Activated CD4-positive, alpha-beta memory T cell treated with anti-CD3 and anti-CD28 coated beads, Interleukin-2, amount 10 ng/mL, durations not matched to agents 7 days and 5 days (primary cell): Measurements from ENCODE around the gene LTO1. TPM values are rescaled to one million over a fixed set of nuclear protein-coding genes. Genes with fewer than 3 reads are reported as not detected.

ENCODE experiments used
- CTCF ChIA-PET: fragments of 350-600 bp; sonication (Branson Sonifier 250); formaldehyde crosslinking; loops from one replicate; lab custom pipeline; 2021; ENCODE audit warnings: antibody characterized with exemption, inconsistent platforms; lab: Charles Lee
- POLR2A ChIA-PET: fragments of 350-600 bp; sonication (Branson Sonifier 250); formaldehyde crosslinking; loops from one replicate; lab custom pipeline; 2021; ENCODE audit warnings: antibody characterized with exemption; lab: Charles Lee
- DNase-seq: peaks from one replicate; pipeline ENCODE4 v3.0.0-alpha.2; 2020
- H3K27ac Mint-ChIP-seq: one replicate; pipeline ENCODE4 v1.8.0; 2021; ENCODE audit warnings: mild to moderate bottlenecking, mixed read lengths
- H3K27me3 Mint-ChIP-seq: one replicate; pipeline ENCODE4 v1.8.0; 2021; ENCODE audit warnings: mixed read lengths
- H3K36me3 Mint-ChIP-seq: one replicate; pipeline ENCODE4 v1.8.0; 2021; ENCODE audit warnings: low read depth, mixed read lengths
- H3K4me1 Mint-ChIP-seq: one replicate; pipeline ENCODE4 v1.8.0; 2021; ENCODE audit warnings: mixed read lengths
- H3K4me3 Mint-ChIP-seq: one replicate; pipeline ENCODE4 v1.8.0; 2021; ENCODE audit warnings: mild to moderate bottlenecking, mixed read lengths
- H3K9me3 Mint-ChIP-seq: one replicate; pipeline ENCODE4 v1.8.0; 2021; ENCODE audit warnings: mixed read lengths
- total RNA-seq, 2 experiments: library from RNA; stranded (reverse); gene quantifications; one replicate each; pipeline ENCODE4 v1.2.3, GENCODE V29; 2021

Gene LTO1
- total RNA-seq, 2 experiments from 2014 or later: 23.4 to 25.5 TPM

DNA sequence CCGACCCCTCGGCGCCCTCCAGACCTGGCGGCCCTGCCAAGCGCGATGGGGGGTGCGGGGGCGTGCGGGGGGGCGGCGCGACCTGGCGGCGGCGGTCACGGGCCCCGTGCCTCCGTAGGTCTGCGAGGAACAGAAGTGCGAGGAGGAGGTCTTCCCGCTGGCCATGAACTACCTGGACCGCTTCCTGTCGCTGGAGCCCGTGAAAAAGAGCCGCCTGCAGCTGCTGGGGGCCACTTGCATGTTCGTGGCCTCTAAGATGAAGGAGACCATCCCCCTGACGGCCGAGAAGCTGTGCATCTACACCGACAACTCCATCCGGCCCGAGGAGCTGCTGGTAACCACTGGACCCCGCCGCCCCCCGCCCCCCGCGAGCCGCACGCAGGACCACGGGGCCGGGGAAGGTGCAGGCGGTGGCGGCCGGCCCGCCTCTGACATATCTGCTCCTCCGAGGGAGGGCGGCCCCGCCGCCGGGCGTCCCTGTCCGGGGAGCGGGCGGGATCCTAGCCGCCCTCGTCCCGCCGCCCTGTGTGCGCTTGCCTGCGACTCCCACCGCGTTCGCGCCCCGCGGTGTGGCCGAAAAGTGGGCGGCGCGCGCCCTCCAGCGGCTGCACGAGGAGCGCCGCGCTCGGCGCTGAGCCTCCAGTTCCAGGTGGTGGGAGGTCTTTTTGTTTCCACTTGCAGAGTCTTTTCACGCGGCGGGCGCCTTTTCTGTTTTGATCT is 32.1 kb downstream of the LTO1 start:
- H3K36me3 Mint-ChIP-seq: no peaks in the 10 kb centered on the region

DNA sequence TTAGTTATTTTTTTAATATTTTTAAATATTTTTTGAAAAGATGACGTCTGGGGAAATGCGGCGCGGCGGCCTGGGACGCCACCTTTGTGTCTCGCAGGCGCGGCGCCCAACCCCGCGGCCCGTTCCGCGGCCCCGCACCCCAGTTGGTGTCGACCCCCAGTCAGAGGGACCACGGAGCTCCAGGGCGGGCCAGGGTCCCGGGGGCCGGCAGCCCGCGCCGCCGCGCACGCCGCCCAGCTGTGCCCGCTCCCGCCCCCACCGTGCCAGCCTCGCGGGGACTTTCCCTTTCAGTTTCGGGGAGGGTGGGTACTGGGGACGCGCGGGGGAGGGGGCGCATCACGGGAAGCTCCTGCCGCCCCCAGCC is 32.6 kb downstream of the LTO1 start:
- ChIA-PET POLR2A (no interaction called here), CTCF (interaction anchor here (0.9 to 1.6 kb wide), 4 partner anchors 28 to 541 kb away, joined by 3 to 6 read pairs (median 4); no protein-coding TSS in a partner anchor)
- Mint-ChIP-seq H3K27ac (no peak overlapping the region), H3K4me1 (peaks cover 17% of the 10 kb centered on the region), H3K9me3 (no peaks in the 10 kb centered on the region), H3K36me3 (no peaks in the 10 kb centered on the region), H3K27me3 (peaks cover 34% of the 10 kb centered on the region), H3K4me3 (no peak overlapping the region)
- peak; percentile 26 for DNase-seq

More for the DNA sequence above, 32.1 kb downstream of the LTO1 start:
- CTCF ChIA-PET: interaction anchor here (0.9 to 1.6 kb wide), 4 partner anchors 27 to 542 kb away, joined by 3 to 6 read pairs (median 4); no protein-coding TSS in a partner anchor
- Mint-ChIP-seq H3K27me3 (peaks cover 30% of the 10 kb centered on the region), H3K27ac (no peak overlapping the region), H3K4me3 (peak overlapping the region; percentile 52), H3K9me3 (no peaks in the 10 kb centered on the region), H3K4me1 (peaks cover 14% of the 10 kb centered on the region)
- POLR2A ChIA-PET: interaction anchor here (0.9 kb wide), 1 partner anchor 541 kb away, joined by 3 read pairs; no protein-coding TSS in a partner anchor
- peak; percentile 75 for DNase-seq

- Mint-ChIP-seq H3K27ac (no peak overlapping the region), H3K4me3 (peak overlapping the region; percentile 46), H3K9me3 (no peaks in the 10 kb centered on the region), H3K4me1 (peaks cover 20% of the 10 kb centered on the region), H3K36me3 (no peaks in the 10 kb centered on the region), H3K27me3 (peaks cover 37% of the 10 kb centered on the region)
- CTCF ChIA-PET: interaction anchor here (0.9 to 1.6 kb wide), 2 partner anchors 538 to 540 kb away, joined by 3 to 5 read pairs; no protein-coding TSS in a partner anchor
- POLR2A ChIA-PET: no interaction called here
- DNase-seq: no peak
Measured at GRCh38 chr11:69641681-69642548, 33.2 kb downstream of the LTO1 start.

- peak within 1 kb of the TSS; percentile 8 for H3K27ac Mint-ChIP-seq
- peaks cover 44% of the 10 kb centered on the region for H3K27me3 Mint-ChIP-seq
- H3K36me3 Mint-ChIP-seq: no peaks in the 10 kb centered on the region
- no peaks in the 10 kb centered on the region for H3K9me3 Mint-ChIP-seq
- peaks cover 23% of the 10 kb centered on the region for H3K4me1 Mint-ChIP-seq
- ChIA-PET POLR2A (no interaction called here), CTCF (no interaction called here)
- DNase-seq: no peak
- peak within 1 kb of the TSS; percentile 53 for H3K4me3 Mint-ChIP-seq
Measured at GRCh38 chr11:69640995-69641581, 34.1 kb downstream of the LTO1 start, which contains the start of gene CCND1. TSS of gene CCND1 (plus strand) at chr11:69641156. CDS start at chr11:69641314, 158 bp downstream.

DNA sequence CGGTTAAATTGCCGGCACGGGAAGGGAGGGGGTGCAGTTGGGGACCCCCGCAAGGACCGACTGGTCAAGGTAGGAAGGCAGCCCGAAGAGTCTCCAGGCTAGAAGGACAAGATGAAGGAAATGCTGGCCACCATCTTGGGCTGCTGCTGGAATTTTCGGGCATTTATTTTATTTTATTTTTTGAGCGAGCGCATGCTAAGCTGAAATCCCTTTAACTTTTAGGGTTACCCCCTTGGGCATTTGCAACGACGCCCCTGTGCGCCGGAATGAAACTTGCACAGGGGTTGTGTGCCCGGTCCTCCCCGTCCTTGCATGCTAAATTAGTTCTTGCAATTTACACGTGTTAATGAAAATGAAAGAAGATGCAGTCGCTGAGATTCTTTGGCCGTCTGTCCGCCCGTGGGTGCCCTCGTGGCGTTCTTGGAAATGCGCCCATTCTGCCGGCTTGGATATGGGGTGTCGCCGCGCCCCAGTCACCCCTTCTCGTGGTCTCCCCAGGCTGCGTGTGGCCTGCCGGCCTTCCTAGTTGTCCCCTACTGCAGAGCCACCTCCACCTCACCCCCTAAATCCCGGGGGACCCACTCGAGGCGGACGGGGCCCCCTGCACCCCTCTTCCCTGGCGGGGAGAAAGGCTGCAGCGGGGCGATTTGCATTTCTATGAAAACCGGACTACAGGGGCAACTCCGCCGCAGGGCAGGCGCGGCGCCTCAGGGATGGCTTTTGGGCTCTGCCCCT is 34.7 kb downstream of the LTO1 start:
- peaks cover 23% of the 10 kb centered on the region for H3K4me1 Mint-ChIP-seq
- ChIA-PET CTCF (no interaction called here), POLR2A (no interaction called here)
- H3K27ac Mint-ChIP-seq: peak overlapping the region; percentile 8
- no peaks in the 10 kb centered on the region for H3K9me3 Mint-ChIP-seq
- H3K27me3 Mint-ChIP-seq: peaks cover 50% of the 10 kb centered on the region
- H3K36me3 Mint-ChIP-seq: no peaks in the 10 kb centered on the region
- H3K4me3 Mint-ChIP-seq: no peak overlapping the region
- no peak for DNase-seq

DNA sequence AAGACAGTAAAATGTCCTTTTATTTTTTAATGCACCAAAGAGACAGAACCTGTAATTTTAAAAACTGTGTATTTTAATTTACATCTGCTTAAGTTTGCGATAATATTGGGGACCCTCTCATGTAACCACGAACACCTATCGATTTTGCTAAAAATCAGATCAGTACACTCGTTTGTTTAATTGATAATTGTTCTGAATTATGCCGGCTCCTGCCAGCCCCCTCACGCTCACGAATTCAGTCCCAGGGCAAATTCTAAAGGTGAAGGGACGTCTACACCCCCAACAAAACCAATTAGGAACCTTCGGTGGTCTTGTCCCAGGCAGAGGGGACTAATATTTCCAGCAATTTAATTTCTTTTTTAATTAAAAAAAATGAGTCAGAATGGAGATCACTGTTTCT is 35.3 kb downstream of the LTO1 start:
- Mint-ChIP-seq H3K4me1 (peaks cover 23% of the 10 kb centered on the region), H3K27me3 (peaks cover 55% of the 10 kb centered on the region), H3K4me3 (no peak overlapping the region), H3K36me3 (no peaks in the 10 kb centered on the region), H3K9me3 (no peaks in the 10 kb centered on the region), H3K27ac (no peak overlapping the region)
- ChIA-PET CTCF (interaction anchor here (0.6 kb wide), 1 partner anchor 20 kb away, joined by 3 read pairs; no protein-coding TSS in a partner anchor), POLR2A (no interaction called here)
- DNase-seq: no peak

DNA sequence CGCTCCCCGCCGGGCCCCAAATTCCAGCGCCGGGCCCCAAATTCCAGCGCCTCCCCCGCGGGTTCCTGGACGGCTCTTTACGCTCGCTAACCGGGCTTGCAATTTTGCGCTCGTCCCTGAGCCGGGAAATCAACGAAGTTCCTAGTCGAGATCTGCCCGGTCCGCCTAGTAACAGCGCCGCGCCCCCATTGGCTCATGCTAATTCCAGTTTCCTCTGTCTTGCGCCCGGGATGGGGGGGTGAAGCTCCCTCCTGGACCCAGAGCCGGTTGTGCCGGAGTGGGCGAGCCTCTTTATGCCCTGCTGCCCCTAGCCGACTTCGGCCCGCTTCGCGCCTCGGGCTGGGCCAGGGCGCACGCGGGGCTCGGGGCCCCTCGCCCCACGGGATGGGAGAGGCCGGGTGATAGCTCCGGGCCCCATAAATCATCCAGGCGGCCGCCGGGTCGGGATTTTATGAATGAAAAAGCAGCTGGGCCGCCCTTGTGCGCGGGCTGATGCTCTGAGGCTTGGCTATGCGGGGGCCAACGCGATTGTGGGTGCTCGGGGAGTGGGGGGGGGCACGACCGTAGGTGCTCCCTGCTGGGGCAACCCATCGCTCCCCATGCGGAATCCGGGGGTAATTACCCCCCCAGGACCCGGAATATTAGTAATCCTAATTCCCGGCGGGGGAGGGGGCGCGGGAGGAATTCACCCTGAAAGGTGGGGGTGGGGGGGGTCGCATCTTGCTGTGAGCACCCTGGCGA is 36.0 kb downstream of the LTO1 start:
- Mint-ChIP-seq H3K27ac (no peak overlapping the region), H3K27me3 (peaks cover 61% of the 10 kb centered on the region), H3K4me3 (no peak overlapping the region), H3K4me1 (peaks cover 23% of the 10 kb centered on the region), H3K36me3 (no peaks in the 10 kb centered on the region), H3K9me3 (no peaks in the 10 kb centered on the region)
- ChIA-PET POLR2A (no interaction called here), CTCF (interaction anchor here (0.6 kb wide), 1 partner anchor 21 kb away, joined by 3 read pairs; no protein-coding TSS in a partner anchor)
- DNase-seq: no peak

DNA sequence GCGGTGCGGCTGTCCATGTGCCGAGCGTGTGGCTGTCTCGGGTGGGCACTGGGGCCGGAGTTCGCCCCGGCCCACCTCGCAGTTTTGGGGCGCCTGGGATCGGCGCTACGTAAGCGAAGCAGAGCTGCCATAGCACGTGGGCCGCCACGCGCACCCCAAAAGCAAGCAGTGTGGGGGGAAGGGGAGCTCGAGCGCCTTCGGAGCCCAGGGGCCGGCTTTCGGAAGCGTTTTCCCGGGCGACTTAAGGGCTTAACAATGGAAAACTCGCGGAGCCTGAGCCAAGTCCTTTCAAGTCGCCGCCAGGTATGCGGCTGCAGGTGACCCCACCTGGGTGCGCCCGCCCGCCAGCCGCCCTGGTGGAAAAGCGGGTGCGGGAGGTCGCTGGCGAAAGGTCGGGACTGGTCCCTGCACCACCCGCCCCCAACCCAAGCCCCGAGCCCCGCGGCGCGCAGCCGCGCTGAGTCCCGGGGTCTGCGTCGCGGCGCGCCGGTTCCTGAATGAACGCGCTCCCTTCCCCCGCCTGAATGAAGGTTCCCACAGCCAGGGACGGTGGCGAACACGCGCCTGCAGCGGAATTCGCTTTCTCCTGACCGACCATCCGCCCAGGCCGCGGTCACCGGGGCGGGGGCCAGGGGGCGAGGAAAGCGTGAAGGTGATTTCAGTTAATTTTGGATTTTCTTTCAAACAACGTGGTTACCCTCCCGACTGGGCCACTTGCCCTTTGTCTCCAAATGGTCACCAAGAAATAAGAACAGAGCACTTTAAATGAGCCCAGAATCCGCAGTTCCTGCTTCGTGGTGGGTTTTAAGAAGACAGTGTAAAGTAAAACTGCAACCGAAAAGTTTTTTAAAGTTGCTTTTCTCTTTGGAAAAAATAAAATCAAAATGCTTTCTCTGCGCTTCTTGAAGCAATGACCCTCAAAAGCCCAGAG is 36.9 kb downstream of the LTO1 start:
- Mint-ChIP-seq H3K4me1 (peaks cover 23% of the 10 kb centered on the region), H3K36me3 (no peaks in the 10 kb centered on the region), H3K27me3 (peaks cover 62% of the 10 kb centered on the region), H3K27ac (no peak overlapping the region), H3K9me3 (no peaks in the 10 kb centered on the region), H3K4me3 (no peak overlapping the region)
- ChIA-PET CTCF (interaction anchor here (0.8 to 0.9 kb wide), 2 partner anchors 32 to 347 kb away, joined by 3 read pairs; no protein-coding TSS in a partner anchor), POLR2A (no interaction called here)
- no peak for DNase-seq

- peaks cover 23% of the 10 kb centered on the region for H3K4me1 Mint-ChIP-seq
- peaks cover 68% of the 10 kb centered on the region for H3K27me3 Mint-ChIP-seq
- H3K27ac Mint-ChIP-seq: no peak overlapping the region
- POLR2A ChIA-PET: no interaction called here
- no peaks in the 10 kb centered on the region for H3K36me3 Mint-ChIP-seq
- DNase-seq: no peak
- no peaks in the 10 kb centered on the region for H3K9me3 Mint-ChIP-seq
- no peak overlapping the region for H3K4me3 Mint-ChIP-seq
- CTCF ChIA-PET: interaction anchor here (0.8 to 0.9 kb wide), 2 partner anchors 33 to 346 kb away, joined by 3 read pairs; no protein-coding TSS in a partner anchor
Measured at GRCh38 chr11:69637198-69637940, 37.8 kb downstream of the LTO1 start.

DNA sequence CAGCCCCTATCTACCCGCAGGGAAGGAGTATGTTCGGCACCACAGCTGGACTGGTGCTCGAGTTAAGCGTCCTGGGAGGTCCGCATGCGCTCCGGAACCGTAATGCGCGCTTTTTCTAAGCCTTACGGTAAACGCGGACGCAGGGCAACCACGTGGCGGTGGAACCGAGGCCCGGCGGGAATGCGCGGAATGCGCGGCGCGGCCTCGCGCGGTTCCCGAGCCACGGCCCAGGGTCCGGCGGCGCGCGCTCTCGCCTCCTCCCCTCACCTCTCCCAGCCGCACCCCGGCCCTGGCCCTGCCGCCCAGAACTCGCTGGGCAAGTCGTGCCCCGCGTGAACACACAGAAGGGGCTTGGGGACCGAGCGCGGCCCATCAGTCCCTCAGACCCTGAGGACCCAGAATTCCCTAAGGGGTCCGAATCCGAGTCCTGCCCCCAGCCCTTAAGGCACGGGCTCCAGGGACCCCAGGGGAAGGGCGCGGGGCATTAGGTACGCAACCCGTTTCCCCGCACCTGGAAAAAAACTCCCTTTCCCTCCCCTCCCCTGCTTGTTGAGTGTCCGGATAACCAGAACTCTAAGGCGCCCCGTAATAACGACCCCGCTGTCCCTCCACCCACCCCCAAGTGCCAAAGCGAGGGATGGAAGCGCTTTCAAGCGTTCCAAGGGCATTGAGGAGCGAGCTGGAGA is 38.5 kb downstream of the LTO1 start:
- DNase-seq: no peak
- peaks cover 73% of the 10 kb centered on the region for H3K27me3 Mint-ChIP-seq
- POLR2A ChIA-PET: no interaction called here

More for the DNA sequence above, 38.5 kb downstream of the LTO1 start:
- peaks cover 23% of the 10 kb centered on the region for H3K4me1 Mint-ChIP-seq
- no peaks in the 10 kb centered on the region for H3K36me3 Mint-ChIP-seq
- H3K27ac Mint-ChIP-seq: no peak overlapping the region
- no peak overlapping the region for H3K4me3 Mint-ChIP-seq
- CTCF ChIA-PET: no interaction called here
- no peaks in the 10 kb centered on the region for H3K9me3 Mint-ChIP-seq
